Cerebellar cortex (tissue), 1 donor: ENCODE measurements around the gene PDIK1L.
"Not testable (repeated sequence)": the region's sequence is repeated elsewhere in the genome, so short reads cannot be mapped to it uniquely, and the experiment has no call there.

Source experiments
- DNase-seq: peaks from one replicate; pipeline ENCODE4 v3.0.0-alpha.2; 2015; ENCODE audit warnings: low spot score

PDIK1L gene

DNA sequence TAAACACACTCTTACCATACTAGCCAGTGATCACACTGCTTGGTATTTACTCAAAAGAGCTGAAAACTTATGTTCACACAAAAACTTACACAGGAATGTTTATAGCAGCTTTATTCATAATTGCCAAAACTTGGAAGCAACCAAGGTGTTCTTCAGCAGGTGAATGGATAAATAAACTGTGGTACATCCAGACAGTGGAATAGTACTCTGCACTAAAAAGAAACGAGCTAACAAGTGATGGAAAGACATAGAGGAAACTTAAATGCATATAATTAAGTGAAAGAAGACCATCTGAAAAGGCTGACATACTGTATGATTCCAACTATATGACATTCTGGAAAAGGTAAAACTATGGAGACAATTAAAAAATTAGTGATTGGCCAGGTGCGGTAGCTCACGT lies 20.7 kb upstream of the PDIK1L start:
- no peak for DNase-seq

DNA sequence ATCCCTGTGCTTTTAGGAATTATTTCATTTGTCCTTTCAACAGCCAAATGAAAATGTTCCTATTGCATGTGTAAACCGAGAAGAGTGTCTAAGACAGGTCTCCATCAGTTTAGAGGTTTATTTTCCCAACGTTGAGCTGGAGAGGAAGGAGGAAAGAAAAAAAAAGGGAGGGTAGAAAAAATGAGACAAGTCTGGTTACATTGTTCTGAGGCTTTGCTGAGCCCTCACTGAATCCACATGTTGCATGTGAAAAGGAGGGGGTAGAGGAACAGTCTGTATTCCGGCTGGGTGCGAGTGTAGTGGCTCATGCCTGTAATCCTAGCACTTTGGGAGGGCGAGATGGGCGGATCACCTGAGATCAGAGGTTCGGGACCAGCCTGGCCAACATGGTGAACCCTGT lies 19.2 kb upstream of the PDIK1L start:
- DNase-seq: no peak

DNA sequence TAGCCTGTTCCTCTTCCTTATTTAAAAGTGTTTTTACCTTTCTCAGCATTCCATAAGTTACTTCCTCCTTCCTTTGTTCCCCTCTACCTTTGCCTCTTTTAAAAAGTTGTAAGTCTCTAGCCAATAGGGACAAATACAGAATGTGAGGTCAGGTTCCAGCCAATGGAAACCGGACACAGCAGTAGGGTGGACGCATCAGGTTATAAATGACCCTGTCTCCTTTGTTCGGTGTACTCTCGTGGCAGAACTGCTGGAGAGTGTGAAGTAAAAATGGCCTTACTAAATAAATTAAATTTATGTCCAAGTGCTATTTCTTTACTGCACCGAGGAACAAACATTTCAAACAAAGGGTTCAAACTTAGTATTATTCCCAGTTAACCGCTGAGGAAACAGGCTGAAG lies 18.1 kb upstream of the PDIK1L start:
- DNase-seq: not testable (repeated sequence)

DNA sequence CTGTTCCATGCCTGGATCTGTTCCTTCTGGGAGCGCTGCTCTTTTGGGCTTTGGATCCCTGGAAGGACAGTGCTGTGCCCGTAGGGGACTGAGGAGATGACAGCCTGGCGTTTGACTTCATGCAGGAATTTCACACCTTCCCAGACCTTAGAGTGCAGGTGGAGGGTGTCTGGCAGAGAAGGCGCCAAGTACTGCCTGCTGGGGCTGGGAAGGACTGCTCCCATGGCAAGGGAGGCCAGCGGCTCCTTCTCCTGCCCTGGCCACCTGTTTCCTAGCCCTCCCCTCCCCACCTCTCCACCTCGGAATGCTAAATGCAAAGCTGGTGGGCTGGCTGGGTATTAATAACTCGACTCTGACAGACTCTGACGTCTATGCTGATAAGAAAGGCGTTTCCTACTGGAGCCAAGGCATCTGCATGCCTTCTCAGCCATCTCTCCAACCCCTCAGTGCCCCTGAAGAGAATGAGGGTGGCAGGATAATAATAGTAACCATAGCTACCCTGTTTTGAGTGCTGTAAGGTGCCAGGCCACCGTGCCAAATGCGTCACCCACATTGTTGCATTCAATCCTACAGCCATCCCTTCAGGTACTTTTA lies 17.5 kb upstream of the PDIK1L start:
- DNase-seq: no peak

DNA sequence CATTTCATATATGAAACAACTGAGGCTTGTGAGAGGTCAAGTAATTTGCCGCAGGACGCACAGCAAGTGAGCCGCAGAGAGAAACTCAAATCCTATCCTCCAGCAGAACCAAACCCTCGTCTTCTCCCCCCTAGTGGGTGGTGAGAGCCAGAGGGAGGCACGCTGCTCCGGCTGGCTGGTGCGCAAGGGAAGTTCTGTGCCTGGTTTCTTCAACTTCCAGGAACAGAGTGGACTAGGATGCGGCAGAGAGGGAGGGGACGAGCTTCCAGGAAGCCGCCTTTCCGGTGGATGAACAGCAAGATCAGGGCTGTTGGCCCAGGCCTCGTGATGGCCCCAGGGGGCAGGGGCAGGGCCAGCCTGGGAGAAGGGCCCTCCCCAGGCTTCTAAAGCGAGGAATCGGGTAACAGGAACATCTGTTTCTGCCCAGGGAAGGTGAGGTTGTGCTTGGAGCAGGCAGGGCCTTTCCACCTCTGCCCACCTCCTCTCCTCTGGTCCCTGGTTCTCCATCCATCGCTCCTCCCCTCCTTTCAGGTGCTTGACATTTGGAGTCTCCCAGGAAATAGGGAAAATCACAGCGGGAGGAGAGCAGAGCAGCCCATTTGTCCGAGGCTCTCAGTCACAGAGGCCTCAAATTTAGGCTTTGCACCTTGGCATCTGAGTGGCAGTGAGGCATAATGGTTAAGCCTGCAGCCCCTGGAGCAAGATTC lies 16.8 kb upstream of the PDIK1L start:
- no peak for DNase-seq

DNA sequence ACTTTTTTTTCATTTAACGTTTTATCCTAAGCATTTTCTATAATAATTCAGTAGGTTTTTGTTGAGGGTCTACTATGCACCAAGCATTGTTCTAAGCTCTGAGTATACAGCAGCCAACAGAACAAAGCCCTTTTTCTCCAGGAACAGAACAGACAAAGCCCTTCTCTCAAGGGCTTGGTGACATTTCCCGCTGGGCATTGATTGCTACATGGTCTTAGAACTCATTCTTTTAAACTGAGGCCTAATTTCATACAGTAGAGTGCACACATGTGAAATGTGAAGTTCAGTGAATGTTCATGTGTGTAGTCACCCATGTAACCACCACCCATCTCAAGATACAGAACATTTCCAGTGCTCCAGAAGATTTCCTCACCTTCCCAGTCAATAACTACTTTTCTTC lies 15.2 kb upstream of the PDIK1L start:
- no peak for DNase-seq

DNA sequence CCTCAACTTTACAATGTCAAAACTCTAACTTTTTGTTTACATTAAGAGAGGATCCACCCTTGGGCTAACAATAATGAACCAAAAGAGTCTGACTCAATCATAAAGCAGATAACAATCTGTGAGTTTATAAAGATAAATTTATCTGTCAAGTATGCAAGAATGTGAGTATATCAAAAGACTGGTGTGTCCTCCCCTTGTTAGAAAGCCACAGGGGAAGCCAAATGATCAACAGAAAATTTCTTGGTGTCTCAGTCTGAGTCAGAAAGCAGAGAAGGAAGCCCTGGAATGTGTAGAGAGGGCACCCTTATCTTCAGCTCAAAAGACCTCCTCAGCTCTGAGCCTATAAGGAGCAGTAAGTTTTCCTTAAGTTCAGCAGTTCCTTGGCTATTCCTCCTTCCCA lies 13.9 kb upstream of the PDIK1L start:
- no peak for DNase-seq

DNA sequence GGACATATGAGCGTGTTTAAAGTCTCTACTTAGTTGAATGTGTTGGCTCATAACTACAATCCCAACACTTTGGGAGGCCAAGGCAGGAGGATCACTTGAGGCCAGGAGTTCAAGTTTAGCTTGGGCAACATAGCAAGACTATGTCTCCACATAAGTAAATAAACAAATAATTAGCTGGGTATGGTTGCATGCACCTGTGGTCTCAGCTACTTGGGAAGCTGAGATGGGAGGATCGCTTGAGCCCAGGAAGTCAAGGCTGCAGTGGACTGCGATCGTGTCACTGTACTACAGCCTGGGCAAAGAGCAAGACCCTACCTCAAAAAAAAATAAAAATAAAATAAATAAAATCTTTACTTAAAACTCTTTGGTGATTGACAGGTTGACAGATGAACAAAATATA lies 13.0 kb upstream of the PDIK1L start:
- DNase-seq: no peak

DNA sequence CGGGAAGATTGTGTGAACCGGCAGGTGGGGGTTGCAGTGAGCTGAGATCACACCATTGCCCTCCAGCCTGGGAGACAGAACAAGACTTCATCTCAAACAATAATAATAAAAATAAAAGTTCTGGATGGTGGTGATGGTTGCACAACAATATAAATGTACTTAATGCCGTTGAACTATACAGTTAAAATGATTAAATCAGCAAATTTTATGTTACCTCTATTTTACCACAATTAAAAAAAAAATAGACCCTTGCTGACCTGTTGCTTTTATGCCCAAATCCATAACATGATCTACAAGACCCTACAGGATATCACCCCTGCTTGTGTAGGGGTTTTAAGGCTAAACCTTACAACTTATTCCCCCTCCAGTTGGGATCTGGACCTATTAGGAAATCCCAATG lies 11.8 kb upstream of the PDIK1L start:
- no peak for DNase-seq

DNA sequence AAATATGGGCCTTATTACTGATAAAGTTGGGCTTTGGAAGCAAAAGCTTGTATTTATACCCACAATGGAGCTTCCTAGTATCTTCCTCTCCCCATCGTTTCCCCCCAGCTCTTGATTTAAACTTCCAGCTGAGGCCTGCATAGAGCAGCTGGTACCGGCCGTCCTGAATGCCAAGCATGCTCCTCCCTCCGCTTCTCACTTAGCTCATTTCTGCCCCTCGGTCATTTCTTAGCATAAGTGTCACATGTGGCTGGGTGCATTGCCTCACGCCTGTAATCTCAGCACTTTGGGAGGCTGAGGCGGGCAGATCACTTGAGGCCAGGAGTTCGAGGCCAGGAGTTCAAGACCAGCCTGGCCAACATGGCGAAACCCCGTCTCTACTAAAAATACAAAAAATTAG lies 11.4 kb upstream of the PDIK1L start:
- DNase-seq: not testable (repeated sequence)

DNA sequence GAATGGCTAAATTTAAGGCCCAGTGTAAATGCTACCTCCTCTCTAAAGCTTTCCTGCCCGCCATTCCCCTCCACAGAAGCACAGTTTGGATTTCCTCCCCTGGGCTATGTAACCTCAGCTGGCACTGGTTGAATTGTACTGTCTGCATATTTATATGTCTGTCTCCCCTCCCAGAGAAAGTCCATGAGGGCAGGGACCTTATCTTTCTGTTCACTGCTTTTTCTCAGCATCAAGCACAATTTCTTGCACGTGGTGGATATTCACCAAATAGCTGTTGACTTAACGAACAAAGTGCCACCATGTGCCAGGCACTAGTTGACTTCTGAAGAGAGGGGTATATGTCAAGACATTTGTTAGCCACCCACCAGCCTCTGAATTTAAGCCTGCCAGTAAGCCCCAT lies 9.5 kb upstream of the PDIK1L start:
- no peak for DNase-seq

DNA sequence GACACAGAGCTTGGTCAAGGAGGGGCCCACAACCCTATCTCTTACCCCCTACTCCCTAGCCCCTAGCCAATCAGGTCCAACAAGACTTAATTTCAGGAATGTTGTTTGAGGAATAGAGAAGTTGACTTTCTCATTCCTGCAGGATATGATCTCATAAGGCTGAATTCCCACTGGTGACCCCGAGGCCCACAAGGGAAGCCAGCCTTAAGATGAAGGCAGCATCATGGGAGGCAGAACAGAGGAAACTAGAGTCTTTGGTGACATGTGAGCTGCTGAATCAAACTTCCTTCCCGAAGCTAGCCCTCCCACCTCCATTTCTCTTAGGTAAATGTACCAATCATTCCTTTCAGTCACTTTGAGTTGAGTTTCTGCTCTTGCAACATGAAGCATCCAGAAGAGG lies 9.1 kb upstream of the PDIK1L start:
- no peak for DNase-seq

DNA sequence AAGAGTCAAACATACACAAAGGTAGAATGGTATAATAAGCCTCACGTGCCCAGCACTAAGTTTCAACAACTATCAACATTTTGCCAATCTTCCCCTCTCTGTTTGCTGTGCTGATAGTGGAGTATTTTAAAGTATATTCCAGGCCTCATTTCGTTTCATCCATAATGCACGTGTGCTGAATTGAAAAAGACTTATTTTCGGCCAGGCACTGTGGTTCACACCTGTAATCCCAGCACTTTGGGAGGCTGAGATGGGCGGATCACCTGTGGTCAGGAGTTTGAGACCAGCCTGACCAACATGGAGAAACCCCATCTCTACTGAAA lies 6.4 kb upstream of the PDIK1L start:
- DNase-seq: not testable (repeated sequence)

DNA sequence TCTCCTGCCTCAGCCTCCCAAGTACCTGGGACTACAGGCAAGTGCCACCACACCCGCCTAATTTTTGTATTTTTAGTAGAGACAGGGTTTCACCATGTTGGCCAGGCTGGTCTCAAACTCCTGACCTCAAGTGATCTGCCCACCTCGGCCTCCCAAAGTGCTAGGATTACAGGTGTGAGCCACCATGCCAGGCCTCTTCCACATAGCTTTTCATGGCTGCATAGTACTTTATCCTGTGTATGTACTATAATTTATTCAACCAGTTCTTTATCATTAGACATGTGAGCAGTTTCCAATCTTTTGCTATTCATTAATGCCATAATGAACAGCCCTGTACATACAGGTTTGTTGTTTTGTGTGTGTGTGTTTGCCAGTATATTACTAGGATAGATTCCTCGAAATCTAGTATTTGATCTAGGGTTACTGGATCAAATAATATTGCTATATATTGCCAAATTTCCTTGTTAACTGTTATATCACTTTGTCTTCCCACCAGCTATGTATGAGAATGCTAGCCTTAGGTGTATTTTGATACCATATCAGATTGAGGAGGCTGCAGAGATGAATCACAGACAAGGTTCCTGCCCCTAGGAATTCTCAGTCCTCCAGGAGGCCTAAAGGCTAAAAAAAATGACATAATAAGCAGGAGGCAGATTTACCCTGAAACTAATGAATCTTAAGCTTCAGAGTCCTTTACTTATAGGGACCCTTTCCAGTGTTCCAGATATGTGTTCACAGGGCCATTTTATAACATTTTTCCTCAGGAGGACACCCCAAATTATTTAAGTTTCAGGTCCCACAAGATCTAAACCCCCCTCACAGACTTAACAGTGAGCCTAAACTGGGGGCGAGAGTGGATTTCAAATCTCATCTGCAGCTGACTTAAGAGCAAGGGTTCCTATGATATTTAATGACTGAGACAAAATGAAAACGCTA lies 2.1 kb upstream of the PDIK1L start:
- DNase-seq: no peak

DNA sequence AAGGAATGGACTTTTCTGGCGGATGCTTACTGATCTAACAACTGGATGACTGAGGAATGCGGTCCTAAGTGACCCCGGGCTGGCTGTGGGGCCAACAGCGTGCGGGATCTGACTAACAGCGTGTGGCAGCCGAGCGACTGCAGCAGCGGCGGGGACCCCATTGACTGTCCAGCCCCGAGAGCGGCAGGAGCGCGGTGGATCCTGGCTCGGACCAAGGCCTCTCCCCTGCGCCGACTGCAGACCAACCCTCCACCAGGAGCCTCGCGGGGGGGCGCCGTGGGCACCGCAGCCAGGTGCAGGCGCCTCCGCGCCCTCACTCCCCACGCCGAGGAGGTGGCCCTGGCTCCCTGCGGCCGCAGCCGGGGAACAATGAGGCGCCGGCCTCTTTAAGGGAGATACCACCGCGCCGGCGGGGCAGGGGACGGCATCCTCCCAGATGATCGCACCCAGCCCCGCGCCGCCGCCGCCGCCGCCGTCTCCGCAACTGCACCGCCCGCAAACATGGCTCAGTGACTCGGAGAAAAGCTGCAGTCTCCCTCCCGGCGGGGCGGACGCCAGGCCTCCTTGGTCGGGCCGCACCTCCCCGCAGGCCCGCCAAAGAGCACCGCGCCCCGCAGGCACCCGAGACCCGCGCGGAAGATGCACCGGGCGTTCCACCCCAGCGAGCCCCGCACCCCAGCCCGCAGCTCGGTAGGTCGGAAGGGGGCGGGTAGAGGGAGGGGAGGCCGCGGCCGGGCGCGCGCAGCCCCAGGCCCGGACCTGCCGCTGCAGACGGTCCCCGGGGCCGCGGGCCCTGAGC lies 694 bp upstream of the PDIK1L start:
- DNase-seq: peak; percentile 73

DNA sequence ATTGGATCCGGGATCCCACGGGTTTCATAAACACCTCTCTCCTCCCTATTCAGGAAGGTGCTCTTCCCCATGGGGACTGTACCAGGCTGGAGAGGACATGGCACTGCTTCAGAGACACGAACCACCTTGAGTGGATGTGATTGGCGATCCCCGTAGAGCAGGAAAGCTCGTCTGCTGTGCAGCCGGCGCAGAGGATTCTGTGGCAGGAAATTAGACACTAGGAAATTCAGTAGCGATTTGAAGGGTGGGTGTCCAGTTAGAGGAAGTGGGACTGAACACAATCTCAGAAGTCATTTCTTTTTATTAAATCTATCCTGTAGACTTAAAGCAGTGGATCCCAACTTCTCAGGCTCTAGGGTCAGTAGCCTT lies 767 bp downstream of the PDIK1L start:
- DNase-seq: no peak

DNA sequence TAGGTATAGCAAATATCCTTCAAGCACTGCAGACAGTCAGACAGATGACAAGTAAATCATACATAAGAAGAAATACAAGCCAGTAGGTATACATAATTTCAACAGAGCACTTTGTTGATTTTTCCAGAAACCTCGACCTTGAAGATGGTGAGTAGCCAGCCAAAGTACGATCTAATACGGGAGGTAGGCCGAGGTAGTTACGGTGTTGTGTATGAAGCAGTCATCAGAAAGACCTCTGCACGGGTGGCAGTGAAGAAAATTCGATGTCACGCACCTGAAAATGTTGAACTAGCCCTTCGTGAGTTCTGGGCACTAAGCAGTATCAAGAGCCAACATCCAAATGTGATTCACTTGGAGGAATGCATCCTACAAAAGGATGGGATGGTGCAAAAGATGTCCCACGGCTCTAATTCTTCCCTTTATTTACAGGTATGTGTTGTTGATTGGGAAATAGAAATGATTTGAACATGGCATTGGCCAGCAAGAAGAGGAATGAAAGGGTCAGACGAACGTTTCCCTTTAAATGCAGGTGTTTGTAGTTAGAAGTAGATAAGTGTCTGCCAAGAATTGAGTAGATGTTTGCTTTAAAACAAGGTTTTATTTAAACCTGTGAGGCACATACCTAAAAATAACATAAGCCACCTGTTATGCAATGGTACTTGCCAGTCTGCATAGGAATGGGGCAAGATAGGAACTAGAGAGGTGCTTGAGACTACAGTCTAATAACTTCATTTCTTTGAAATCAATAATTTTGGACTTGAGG lies 2.7 kb downstream of the PDIK1L start:
- DNase-seq: no peak

DNA sequence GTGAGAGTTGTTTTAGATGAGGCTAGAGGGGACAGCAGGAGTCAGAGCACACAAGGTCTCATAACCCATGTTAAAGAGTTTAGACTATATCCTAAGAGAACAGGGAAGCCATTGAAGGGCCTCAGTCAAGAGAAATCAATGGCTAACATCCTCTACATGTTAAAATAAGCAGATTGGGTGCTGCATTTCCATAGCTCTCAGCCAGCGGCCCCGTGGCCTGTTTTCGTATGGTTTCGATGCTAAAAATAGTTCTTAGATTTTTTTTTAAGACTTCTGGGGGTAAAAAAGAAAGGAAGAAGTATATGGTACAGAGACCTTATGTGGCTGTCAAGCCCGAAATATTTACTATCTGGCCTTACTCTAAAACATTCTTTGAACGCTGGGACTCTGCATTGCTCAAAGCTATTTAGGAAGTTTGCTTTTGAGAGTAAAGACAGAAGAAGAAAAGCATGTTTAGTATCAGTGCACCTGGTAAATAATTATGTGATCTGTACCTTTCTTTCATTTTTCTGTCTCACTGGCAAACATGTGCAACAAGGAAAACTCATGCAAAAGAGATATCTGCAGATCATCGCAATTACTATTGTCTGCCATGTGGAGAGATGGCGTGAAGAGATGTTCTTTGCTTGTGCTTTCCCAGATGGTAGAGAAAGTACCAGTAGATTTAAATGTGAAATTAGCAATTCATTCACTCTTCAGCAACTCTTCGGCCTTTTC lies 8.4 kb downstream of the PDIK1L start:
- no peak for DNase-seq

DNA sequence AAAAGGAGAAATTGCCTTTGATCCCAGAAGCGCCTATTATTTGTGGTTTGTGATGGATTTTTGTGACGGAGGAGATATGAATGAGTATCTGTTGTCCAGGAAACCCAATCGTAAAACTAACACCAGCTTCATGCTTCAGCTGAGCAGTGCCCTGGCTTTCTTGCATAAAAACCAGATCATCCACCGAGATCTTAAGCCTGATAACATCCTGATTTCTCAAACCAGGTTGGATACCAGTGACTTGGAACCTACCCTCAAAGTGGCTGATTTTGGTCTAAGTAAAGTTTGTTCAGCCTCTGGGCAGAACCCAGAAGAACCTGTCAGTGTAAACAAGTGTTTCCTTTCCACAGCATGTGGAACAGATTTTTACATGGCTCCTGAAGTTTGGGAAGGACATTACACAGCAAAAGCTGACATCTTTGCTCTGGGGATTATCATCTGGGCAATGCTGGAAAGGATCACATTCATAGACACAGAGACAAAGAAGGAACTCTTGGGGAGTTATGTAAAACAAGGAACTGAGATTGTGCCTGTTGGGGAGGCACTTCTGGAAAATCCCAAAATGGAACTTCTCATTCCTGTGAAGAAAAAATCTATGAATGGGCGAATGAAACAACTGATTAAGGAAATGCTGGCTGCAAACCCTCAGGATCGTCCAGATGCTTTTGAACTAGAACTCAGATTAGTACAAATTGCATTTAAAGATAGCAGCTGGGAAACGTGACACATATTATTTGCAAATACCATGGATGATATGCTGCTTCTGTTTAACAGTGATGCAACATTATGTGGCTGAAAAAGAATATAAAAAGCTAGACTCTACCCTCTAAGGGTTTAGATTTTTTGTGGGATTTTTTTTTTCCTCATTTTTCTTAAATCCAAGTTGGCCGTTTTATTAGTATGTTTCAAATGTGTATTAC lies 10.5 kb downstream of the PDIK1L start:
- no peak for DNase-seq
